ENCODE results near the gene NDUFS8.

NDUFS8 gene

DNA sequence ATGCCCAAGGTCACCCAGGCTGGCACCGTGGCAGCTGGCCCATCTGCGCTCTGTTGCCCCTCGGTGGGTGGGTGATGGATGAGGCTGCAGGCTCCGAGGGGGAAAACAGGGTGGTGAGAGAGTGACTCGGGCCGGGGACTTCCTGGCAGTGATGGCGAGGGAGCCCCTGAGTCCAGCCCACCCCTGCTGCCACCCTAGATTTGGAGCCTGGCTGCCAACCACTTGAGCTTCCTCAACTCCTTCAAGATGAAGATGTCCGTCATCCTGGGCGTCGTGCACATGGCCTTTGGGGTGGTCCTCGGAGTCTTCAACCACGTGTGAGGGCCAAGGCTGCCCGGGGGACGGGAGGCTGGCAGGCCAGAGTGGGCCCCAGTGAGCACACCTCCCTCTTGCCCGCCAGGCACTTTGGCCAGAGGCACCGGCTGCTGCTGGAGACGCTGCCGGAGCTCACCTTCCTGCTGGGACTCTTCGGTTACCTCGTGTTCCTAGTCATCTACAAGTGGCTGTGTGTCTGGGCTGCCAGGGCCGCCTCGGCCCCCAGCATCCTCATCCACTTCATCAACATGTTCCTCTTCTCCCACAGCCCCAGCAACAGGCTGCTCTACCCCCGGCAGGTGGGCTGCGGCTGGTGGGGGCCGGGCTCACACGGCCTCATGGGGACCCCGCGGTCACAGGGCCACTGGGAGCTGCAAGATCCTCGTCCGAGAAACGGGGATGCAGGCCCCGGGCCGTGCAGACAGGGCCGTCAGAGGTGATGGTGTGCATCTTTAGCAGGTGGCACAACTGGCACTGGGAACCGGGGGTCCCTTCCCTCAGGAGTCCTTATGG is 18.4 kb downstream of the NDUFS8 start:
- DNase-seq (ENCODE audit: low read depth in 2 of 3, low spot score in 2 of 3): no peak

DNA sequence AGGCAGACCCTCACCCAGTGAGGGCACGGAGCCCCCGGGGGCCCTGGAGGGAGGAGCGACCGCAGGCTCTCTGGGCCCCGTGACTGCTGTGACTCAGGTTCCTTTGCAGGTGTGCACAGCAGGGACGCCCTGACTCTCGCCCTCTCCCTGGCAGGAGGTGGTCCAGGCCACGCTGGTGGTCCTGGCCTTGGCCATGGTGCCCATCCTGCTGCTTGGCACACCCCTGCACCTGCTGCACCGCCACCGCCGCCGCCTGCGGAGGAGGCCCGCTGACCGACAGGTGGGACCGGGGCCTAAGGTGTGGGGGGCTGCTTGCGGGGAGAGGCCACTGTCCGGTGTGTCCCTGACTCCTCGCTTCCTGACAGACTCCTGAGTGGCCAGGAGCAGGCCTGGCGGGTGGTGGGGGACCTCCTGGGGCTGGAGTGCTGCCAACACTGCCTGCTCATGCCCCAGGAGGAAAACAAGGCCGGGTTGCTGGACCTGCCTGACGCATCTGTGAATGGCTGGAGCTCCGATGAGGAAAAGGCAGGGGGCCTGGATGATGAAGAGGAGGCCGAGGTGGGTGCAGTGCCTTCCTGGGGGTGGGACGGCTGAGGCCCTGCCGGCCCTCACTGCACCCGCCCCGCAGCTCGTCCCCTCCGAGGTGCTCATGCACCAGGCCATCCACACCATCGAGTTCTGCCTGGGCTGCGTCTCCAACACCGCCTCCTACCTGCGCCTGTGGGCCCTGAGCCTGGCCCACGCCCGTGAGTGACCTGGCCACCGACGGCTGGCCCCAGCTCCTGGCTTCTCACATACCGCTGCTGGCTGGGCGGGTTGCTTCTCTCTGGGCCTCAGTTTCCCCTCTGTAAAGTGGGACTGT is 19.3 kb downstream of the NDUFS8 start:
- DNase-seq (ENCODE audit: low read depth in 2 of 3, low spot score in 2 of 3): no peak

- DNase-seq (ENCODE audit: low read depth in 2 of 3, low spot score in 2 of 3): no peak
These were observed 19.9 kb downstream of the NDUFS8 start for GRCh38 chr11:68050371-68050841.

GRCh38 chr11:68051191-68052136 is 21.0 kb downstream of the NDUFS8 start:
- DNase-seq (ENCODE audit: low read depth in 2 of 3, low spot score in 2 of 3): no peak

DNA sequence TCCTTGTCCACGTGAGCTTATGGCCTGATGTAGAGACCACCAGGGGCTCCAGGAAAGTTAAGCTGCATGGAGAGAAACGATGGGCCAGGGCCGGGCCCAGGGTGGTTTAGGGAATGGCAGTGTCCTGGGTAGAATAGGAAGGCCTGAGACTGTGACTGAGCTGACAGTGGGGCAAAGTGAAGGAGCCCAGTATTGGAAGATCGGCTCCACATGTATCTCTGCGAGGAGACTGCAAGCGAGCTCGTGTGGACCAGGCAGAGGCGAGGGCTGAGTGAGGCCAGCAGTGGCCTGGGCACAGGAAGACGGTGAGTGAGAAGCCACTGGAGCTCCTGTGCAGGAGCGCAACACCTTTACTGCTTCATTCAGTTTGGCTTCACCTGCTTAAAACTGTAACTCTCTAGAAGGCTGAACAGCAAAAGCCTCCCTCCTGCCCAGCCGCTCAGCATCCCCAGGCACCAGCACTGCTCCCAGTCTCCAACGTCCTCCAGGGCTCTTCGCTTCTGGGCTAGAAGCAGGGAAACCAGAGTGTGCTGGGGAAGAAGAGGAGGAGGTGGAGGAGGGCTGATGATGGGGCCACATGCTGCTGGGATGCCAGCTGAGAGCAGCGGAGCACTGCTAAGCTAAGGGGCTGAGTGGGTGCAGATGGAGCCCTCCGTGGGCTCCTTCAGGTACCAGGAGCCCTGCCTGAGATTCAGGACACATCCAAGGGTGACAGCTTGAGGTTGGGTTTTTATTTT is 21.8 kb downstream of the NDUFS8 start:
- DNase-seq (ENCODE audit: low read depth in 2 of 3, low spot score in 2 of 3): no peak

DNA sequence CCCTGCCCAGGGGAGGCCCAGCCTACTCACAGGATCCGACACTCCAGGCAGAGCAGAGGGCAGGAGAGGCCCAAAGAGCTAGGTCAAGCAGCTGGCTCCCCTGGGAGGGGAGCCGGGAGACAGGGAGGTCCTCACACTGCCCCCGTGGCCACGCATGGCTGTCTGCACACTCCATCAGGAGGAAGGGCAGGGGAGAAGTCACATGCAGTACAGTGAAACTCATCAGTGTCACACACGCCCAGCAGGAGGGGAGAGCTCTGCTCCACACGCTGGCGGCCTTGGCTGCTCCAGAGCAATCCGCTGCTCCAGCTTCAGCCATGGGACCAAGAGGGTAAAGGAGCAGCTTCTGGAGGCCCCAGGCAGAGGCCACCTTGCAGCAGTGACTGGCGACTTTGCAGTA is 22.6 kb downstream of the NDUFS8 start:
- no peak for DNase-seq (ENCODE audit: low read depth in 2 of 3, low spot score in 2 of 3)

GRCh38 chr11:68053981-68054812 is 23.7 kb downstream of the NDUFS8 start:
- no peak for DNase-seq (ENCODE audit: low read depth in 2 of 3, low spot score in 2 of 3)

- no peak for DNase-seq (ENCODE audit: low read depth in 2 of 3, low spot score in 2 of 3)
These were observed 26.1 kb downstream of the NDUFS8 start for GRCh38 chr11:68056317-68057285.

- DNase-seq (ENCODE audit: low read depth in 2 of 3, low spot score in 2 of 3): no peak
These were observed 27.3 kb downstream of the NDUFS8 start for GRCh38 chr11:68057807-68058206.

DNA sequence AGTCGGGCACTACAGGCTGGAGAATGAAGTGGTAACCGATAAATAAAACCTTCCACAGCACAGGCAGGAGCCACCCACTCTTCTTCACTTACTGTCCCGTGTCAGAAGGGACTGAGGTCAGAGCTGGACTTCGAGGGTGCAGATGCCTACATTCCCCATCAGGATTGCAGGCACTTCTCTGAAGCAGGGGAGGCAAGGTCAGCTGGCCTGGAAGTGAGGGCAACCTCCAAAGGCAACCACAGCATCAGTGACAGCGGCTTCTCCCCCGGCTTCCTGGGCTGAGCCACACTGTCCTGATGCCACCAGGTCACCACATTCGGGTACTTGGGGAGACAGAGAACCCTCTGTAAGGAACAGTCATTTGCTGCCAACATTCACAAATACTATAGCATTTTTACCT is 31.0 kb downstream of the NDUFS8 start:
- no peak for DNase-seq (ENCODE audit: low read depth in 2 of 3, low spot score in 2 of 3)

GRCh38 chr11:68064926-68065325 is 34.4 kb downstream of the NDUFS8 start:
- no peak for DNase-seq (ENCODE audit: low read depth in 2 of 3, low spot score in 2 of 3)

GRCh38 chr11:68065841-68066240 is 35.4 kb downstream of the NDUFS8 start:
- no peak for DNase-seq (ENCODE audit: low read depth in 2 of 3, low spot score in 2 of 3)

DNA sequence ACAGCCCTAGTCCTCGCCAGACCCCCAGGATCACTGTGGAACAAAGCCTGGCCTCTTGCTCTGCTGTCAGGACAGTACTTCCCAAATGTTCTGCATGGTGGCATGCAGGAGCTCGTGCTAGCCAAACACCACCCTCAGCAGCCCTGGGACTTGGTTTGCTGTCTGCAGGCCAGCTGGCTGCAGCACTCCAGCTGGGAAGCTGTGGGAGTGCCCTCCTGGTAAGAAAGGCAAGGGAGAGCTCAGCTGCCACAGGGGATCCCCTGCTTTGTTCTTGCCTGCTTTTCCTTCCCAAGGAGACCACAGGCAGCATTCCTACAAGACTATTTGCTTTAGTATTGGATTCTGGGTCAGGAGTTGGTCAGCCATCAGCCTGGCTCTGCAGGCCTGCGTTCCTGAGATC is 36.3 kb downstream of the NDUFS8 start:
- no peak for DNase-seq (ENCODE audit: low read depth in 2 of 3, low spot score in 2 of 3)

DNA sequence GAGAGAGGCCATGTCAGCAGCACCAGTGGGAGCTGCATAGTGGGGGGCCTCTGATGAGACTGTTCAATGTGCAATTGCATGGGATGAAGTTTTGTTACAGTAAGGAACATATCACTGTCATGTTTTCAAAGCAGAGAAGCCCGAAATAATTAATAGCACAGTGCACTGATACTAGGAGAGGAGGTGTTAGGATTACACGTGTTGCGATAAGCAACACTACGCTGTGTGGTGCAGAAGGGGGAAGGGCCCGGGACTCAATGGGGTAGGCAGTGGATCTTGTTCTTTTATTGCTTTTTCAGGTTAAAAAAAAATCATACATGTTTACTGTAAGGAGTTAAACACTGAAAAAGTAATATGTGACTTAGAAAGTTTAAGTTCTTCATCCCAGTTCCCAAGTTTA is 37.5 kb downstream of the NDUFS8 start:
- no peak for DNase-seq (ENCODE audit: low read depth in 2 of 3, low spot score in 2 of 3)

DNA sequence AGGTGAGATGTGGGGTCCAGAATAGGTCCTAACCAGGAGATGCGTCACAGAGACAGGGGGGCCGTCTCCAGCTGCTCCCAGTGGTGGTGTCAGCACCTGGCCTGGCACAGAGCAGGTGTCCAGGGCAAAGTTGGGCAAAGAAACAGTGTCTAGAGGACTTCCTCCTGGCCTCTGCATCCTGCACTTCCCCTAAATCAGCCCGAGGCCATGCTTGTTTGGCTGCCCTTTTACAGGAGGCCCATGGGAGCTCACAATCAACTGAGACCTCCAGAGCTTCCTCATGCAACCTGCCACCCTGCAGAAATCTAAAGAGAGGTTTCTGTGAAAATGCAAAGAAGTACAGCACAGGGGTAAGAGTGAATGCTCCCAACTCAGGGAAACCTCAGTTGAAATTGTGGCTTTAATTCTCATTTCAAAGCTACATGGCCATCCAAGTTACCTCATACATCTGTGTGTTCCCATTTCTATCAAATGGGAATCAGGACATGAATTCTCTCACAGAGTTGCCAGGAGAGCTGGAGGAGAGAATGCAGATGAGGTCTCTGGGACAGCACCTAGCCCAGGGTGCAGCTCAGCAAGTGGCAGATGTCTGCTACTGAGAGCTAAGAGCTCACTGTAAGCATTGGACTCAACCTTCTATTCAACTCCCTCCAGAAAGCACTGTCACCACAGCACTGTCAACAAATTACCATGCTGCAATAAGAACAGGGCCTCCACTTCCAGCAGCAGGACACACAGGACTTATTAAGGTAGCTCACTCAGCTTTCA is 41.0 kb downstream of the NDUFS8 start:
- no peak for DNase-seq (ENCODE audit: low read depth in 2 of 3, low spot score in 2 of 3)

- DNase-seq (ENCODE audit: low read depth in 2 of 3, low spot score in 2 of 3): no peak
These were observed 44.3 kb downstream of the NDUFS8 start for GRCh38 chr11:68074584-68075352.

All from activated CD8-positive, alpha-beta memory T cell treated with anti-CD3 and anti-CD28 coated beads for 48 hours (primary cell).